HG03039 (cell line): Measurements from ENCODE around the gene CREB1.
A peak's percentile ranks its signal among the peaks of the same experiment; 100 is the strongest.
"Not testable (repeated sequence)": the region's sequence is repeated elsewhere in the genome, so short reads cannot be mapped to it uniquely, and the experiment has no call there.

Source experiments
- ATAC-seq: cut with Tn5 transposase; IDR thresholded peaks from one replicate; pipeline ENCODE4 v1.9.1; 2021; ENCODE audit warnings: mild to moderate bottlenecking, moderate library complexity; ENCODE audit not compliant: unreplicated experiment

The CREB1 gene

DNA sequence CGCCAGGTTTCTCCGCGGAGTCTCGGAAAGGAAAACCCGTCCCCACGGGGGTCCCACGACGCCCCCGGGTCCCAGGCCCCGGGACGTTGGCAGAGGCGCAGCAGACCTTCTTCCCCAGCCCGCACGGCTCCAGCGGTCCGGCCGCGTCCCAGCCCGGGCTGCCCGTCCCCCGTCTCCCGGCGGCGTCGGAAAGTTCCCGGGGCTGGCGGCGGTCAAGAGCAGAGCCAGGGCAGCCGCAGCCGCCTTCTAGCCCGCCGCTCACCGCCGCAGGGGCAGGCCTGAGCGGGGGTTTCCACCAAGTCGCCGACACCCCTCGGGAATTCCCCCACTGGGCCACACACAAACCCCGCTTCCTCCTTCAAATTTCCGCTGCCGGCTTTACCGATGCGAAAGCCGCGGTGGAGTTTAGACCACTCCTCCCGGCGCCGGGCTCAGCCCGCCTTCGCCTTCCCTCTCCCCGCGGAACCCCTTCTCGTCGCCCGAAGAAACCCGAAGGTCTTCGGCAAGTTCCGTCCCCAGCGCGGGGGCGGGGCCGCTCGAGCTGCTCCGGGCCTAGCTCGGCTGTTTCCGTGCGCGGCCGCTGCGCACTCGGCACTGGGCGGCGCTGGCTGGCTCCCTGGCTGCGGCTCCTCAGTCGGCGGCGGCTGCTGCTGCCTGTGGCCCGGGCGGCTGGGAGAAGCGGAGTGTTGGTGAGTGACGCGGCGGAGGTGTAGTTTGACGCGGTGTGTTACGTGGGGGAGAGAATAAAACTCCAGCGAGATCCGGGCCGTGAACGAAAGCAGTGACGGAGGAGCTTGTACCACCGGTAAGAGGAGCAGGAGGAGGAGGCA is at the start of gene CREB1:
CREB1 (plus strand) TSS at position 633 of the 830 bp plus-strand sequence. CDS start 25,674 bp downstream, outside the sequence.
- peak; percentile 81 for ATAC-seq

DNA sequence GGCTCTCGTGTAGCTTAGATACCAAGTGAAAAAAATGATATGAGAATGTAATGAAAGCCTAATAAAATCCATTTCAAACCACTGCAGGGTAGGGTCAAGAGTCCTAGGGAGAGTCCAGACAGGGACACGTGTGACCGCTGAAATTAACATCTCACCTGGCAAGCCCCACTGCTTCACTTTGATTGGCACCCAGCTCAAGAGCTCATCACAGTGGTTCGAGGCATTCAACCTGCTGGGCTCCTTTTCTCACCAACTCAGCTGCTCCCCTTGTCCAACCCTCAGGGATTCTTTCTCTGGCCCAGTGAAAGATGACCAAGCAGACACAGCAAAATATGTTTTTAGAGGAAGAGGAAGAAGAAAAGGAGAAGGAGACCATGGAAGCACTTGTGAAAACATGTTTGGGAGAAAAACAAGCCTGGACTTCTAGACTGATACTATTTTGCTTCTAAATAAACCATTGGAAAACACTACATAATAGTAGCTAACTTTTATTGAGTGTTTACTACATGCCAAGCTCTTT is 49.2 kb upstream of the CREB1 start:
- no peak for ATAC-seq

DNA sequence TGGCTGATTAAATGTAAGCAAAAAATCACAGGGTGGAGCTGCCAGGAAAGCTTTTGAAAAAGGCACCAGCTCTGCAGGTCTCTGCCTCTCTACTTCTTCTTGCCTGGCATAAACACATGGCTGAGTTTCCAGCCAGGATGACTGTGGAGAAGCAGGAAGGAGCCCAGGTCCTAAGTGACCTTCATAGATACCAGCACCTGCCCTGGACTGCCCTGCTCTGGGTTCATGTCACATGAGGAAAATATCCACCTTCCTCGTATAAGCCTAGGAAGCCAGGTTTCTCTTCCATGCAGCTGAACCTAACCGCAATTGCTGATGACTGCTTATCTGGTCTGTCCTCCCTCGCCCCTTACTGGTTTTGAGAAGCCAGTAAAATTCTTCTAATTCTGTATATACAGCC is 47.8 kb upstream of the CREB1 start:
- no peak for ATAC-seq

DNA sequence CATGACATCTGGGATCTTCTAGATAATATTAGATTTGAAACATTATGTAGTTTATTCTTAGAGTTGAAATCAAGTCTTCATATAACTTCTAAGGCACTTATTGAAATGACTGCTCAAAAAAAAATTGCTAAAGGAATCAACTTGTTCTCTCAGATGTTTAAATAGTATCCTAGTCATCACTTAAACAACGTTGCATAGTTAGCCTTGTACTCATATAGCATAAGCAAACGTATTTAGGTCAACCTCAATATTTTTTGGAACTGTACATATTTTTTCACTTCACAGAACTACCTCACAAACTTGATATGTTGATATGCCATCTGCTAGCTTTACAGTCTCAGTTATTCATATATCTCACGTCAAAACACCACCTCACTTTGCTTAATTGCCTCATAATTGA is 47.1 kb upstream of the CREB1 start:
- no peak for ATAC-seq

DNA sequence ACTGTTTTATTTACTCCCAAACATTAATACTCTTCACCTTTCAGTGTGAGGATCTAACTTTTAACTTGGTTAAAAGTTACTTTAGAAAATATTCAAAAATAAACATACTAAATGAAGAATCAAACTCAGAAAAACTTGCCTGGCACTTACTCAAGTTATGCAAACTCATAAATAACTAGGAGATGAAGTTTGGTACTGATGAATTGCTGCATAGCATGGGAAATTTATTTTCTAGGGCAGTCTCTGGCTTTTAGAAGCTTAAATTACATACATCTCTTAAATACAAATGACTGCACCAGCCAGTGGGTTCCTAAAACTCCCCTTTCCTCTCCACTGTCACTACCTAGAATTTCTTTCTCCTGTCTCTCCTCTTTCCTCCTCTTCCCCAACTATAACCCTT is 46.7 kb upstream of the CREB1 start:
- ATAC-seq: no peak

DNA sequence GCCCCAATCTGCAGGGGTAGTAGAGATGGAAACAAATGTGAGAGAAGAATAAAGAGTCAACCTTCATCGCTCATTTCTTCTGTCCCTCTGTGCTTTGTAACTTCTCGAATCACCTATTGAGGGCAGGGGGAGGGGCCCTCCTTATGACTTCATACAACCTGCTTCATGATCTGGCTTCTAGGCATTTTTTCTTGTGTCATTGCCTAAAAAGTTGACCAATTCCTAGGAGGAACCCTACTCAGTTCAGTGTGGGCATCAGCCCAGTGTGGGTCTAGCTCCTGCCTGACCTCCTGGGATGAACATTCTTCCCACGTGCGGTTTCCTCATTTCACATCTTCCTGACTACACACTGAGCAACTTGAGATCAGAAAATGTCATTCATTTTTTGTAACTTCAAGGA is 46.3 kb upstream of the CREB1 start:
- ATAC-seq: no peak

DNA sequence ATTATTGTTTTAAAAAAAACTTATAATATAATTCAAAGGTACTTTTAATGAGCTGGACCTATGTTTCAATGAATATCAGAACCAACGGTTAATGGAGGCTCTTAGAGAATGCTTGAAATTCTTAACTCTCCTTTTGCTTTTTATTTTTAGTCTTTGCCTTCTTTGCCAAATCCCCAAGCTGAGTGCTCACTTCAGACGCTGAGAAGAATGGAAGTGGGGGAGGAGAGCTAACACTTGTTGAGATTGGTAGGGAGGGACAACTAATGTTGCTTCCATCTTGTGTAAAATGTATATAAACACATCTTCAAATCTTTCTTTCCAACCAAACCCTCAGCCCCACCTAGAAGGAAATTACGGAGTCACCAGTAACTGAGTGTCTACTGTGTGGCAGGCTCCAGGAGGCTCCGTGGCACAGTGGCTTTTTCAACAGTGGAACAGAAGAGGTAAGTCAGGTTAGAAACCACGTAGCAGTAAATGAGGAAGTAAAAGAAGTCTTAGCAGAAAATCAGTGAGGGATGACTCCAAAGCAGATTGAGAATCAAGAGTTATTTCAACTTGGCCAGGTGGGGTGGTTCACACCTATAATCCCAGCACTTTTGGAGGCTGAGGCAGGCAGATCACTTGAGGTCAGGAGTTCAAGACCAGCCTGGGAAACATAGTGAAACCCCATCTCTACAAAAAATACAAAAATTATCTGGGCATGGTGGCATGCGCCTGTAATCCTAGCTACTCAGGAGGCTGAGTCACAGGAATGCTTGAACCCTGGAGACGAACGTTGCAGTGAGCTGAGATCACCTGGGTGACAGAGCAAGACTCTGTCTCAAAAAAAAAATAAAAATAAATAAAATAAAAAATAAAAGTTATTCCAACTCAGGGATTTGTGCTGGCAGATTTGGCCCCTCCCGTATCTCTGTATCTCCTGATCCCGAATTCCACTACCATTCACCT is 45.0 kb upstream of the CREB1 start:
- no peak for ATAC-seq

DNA sequence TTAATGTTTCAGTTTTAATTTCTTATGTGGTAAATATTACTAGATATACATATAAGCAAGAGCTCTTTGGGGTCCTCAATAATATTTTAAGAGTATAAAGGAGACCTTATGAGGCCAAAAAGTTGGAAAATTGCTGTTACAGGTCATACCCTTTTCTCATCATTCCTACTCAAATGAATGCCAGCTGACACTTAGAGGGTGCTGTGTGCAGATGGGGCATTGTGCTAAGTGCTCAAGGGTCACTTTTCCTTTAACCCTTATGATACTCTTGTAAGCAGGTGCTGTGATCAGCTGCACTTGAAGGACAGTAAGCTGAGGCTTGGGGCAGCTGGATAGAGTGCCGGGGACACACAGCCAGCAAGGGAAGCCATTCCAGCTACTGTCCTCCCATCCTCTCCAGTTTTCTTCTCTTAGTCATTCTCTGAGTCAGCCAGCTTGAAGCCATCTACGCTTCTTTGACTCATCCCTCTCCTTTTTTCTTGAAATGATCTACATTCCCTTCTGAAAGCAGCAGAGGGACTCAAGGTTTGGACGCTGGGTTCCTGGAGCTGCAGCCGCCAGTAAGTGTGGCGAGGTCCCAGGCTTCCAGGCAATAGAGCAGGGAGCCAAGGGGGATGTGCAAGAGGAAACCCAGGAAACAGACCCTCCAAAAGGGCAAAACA is 42.0 kb upstream of the CREB1 start:
- ATAC-seq: no peak

DNA sequence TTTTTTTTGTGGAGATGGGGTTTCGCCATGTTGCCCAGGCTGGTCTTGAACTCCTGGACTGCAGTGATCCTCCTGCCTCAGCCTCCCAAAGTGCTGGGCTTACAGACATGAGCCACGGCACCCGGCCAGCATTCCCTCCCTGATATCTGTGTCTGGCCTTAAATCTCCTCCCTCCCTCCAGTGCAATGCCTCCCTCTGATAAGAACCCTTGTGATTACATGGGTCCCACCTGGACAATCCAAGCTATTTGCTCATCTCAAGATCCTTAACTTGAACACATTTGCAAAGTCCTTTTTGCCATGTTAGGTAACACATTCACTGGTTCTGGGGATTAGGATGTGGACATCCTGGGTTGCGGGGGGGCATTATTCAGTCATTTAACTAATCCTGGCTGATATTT is 40.5 kb upstream of the CREB1 start:
- ATAC-seq: no peak

DNA sequence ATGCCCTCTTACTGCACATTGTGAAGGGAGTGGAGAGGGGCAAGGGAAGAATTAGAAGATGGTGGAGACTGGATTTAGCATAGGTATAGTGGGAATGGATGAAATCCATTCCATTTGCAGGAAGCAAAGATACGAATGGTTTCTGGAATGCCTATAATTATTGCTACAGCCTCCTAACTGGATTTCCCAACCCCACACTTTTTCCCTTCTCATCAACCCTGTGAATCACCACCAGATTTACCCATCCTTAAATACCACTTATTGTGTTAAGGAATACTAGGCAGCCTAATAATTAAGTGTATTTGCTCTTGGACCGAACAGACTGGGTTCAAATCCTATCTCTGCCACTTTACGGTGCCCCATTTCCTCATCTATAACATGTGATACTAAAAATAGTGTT is 39.3 kb upstream of the CREB1 start:
- no peak for ATAC-seq

DNA sequence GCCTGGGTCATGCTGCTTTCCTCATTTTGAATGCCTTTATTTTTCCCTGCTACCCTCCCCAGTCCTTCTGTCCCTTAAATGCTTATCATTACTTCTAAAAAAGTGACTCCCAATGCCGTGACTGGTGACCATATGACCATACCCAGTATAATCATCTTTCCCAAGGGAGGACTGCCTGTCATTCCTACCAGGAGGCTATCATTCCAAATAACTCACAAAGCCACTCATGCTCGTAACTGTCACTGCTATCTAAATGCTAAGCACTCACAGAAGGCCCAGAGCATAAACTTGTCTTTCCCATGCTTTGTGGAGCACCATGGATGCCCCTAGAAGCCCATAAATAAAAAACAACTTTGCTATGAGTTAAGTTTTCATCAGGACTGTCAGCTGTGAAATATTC is 38.7 kb upstream of the CREB1 start:
- no peak for ATAC-seq

DNA sequence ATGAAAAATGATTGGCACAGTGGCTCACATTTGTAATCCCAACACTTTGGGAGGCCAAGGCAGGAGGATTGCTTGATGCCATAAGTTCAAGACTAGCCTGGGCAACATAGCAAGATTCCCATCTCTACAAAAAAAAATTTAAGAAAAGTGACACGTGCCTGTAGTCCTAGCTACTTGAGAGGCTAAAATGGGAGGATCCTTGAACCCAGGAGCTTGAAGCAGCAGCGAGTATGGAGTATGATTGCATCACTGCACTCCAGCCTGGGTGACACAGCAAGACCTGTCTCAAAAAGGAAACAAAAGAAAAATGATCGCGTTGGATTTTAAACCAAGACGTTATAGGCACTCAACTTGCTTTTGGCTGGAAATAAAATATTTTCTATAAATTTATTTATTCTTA is 37.8 kb upstream of the CREB1 start:
- ATAC-seq: no peak

DNA sequence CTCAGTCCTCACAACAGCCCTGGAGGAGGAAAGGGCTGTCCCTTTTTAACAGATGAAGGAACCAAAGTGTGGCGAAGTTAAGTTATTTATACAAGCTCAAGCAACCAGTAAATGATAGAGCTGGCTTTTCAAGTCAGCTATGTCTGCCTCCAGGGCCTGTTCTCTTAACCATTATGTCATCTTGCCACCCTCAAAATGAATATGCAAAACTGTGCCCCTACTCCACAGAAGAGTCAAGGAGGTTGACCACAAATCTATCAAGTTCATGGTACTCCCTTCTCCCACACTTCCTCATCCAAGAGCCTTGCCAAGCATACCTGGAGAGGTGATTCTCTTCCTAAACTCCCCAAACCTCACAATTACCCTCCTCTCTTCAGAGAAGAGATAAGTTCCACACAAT is 37.3 kb upstream of the CREB1 start:
- no peak for ATAC-seq

DNA sequence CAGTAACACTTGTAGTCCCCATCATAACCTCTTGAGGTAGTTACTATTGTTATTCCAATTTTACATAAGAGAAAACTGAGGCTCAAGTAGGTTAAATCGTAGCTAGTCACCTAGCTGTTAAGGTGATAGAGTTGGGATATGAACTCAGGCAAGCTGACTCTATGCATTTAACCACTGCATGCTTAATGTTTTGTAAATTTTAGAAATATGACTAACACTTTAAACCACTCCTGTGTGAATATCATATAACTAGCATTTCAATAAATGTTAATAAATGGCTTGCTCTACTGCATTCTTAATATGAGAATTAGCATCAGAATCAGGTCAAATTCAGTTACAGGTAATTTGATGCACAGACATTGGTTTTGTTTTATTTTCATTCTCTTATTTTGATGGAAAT is 35.6 kb upstream of the CREB1 start:
- no peak for ATAC-seq

DNA sequence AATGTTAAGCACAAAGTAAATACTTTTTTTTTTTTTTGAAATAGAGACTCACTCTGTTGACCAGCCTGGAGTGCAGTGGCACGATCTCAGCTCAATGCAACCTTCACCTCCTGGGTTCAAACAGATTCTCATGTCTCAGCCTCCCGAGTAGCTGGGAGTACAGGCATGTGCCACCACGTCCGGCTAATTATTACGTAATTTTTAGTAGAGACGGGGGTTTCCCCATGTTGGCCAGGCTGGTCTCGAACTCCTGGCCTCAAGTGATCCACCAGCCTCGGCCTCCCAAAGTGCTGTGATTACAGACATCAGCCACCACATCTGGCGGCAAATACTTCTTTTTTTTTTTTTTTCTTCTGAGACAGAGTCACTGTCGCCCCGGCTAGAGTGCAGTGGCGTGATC is 32.8 kb upstream of the CREB1 start:
- not testable (repeated sequence) for ATAC-seq

DNA sequence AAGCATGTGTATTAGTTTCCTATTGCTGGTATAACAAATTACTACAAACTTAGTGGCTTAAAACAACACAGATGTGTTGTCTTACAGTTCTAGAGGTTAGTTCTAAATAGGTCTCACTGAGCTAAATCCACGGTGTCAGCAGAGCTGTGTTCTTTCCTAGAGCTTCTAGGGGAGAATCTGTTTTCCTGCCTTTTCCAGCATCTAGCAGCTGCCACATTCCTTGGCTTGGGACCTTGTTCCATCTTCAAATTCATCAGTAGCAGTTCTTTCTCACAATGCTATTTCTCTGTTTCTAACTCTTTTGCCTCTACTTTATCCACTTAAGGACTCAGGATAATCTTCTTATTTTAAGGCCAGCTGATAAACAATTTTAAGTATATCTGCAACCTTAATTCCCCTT is 32.2 kb upstream of the CREB1 start:
- no peak for ATAC-seq

DNA sequence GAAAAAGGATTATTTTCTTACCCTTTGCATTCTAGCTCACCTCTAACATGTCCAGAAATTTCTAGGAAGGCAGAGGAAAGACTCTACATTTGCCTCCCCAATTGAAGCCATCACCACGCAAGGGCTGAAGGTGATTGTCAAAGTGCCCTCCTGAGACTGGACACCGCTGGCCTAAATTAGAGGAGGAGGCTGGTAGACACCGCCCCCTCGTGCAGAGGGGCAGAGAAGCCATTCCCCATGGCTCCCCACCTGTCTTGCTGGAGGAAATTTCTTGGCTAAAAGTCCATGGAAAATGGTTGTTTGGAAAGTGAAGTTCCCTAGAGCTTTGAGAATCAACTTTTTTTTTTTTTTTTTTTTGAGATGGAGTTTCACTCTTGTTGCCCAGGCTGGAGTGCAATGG is 31.3 kb upstream of the CREB1 start:
- no peak for ATAC-seq

DNA sequence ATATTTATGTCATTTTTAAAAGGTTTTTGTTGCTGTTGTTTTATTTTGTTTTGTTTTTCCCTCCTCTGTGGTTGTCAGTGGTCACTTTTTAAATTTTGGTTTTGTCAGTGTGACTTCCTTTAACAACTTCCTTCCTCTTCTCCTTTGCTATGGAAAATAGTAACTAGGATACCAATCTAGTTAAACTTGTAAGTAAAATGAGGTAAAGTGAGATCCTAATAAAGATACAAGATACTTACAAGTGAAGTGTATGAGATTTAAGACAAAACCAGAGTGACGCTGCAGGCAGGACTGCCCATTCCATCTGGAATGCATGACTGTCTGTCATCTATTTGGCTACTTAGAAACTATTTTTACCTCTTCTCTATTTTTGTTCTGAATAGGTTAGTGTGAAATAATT is 30.6 kb upstream of the CREB1 start:
- ATAC-seq: no peak

DNA sequence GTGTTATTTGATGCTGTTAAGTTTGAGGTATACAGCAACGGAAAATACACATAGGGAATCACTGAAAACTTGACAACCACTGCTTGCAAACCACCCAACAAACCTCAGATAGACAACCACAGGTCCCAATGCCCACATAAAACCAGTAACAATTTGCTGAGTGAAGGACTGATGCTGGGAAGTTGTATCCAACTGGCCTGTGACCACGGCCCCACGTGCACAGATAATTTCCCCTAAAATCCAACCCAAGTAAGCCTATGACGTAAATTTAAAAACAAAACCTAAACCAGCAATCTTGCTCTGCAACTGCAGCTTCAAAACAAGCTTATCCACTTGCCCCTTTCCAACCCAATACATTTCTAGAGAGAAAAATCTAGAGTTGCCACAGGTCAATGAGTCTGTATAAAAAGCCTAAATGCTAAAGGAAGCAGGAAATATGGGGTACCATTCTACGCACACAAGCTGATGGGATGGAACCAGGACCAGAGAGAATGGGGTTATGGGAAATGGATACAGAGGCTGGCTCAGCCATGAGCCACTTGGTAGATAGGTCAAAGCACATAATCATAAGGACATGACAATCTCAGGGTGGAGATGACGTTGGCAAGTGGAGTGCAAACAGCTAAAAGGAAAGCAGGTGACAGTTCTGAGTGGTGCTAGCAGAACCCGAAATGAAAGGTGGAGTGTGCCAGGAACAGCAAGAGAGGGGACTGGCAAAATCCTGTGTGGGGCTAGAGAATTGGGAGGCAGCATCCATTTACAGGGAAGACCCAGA is 27.8 kb upstream of the CREB1 start:
- ATAC-seq: no peak

DNA sequence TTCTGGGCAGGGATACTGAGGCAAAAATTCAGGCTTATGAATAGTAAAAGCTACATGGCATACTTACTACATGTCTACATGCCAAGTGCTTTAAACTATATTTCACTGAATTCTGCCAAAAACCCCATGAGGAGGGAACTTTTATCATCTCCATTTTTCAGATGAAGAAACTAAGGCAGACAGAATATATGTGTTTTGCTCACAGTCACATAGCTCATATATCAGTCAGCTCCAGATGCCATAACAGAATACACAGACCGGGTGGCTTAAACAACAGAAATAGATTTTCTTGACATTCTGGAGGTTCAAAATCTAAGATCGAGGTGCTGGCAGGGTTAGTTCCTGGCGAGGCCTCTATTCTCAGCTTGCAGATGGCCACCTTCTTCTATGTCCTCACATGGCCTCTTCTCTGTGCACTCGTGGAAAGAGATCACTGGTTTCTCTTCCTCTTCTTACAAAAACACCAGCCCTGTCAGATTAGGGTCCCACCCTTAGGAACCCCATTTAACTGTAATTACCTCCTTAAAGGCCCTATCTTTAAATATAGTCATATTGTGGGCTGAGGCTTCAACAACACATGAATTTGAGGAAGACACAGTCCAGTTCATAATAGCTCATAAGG is 27.1 kb upstream of the CREB1 start:
- peak; percentile 34 for ATAC-seq
